ENCODE results near the gene MARVELD1. TPM values are rescaled to one million over a fixed set of nuclear protein-coding genes. Genes with fewer than 3 reads are reported as not detected.

The MARVELD1 gene
- total RNA-seq, 2 donors from 2014 or later, result 4.3 to 6.5 TPM

DNA sequence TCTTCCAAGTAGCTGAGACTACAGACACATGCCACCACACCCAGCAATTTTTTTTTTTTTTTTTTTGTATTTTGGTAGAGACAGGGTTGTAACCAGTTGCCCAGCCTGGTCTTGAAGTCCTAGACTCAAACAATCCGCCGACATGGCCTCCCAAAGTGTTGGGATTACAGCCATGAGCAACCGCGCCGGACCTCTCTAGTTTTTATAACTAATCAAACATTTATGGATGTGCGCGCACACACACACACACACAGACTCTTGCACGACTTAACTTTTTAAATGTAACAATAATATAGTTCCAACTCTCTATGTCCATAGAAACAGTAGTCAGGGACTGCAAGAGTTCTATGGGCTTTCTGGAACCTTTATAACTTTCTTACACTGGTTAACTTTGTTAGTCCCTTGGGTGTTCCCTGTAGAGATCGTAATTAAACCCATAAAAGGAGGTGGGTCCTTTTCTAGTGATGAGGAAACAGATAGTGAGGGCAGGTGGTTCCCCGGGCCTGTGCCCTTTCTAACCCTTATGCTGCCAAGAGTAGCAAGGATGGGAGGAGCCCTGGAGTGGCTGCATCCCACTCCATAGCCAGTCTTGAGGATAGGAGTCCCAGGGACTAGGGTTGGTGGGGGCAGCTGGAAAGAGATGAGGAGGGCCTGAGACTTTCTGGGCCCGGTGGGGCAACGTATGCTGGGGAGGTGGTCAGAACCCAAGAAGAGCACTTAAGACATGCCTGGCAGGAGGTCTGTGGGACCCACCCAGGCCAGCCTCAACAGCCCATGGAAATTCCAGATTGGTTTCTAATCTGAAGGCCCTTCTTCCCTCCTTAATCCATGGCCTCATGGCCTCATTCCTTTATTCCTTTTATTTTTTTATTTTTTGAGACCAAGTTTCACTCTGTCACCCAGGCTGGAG lies 8.6 kb downstream of the MARVELD1 start:
- peaks cover 28% of the 10 kb centered on the region for H3K4me1 ChIP-seq
- DNase-seq, result no peak
- no peak for ATAC-seq
- no peak overlapping the region for H3K27ac ChIP-seq
- H3K4me3 ChIP-seq, result no peak overlapping the region
- no peaks in the 10 kb centered on the region for H3K27me3 ChIP-seq
- WGBS, 2 donors, result 69 to 88% methylated on average over 12 of the region's 12 CpGs
- H3K9me3 ChIP-seq, result no peaks in the 10 kb centered on the region
- no peak for TF ChIP-seq POLR2A (IDR thresholded peaks at IDR 0.05)
- TF ChIP-seq, protein P1, sequence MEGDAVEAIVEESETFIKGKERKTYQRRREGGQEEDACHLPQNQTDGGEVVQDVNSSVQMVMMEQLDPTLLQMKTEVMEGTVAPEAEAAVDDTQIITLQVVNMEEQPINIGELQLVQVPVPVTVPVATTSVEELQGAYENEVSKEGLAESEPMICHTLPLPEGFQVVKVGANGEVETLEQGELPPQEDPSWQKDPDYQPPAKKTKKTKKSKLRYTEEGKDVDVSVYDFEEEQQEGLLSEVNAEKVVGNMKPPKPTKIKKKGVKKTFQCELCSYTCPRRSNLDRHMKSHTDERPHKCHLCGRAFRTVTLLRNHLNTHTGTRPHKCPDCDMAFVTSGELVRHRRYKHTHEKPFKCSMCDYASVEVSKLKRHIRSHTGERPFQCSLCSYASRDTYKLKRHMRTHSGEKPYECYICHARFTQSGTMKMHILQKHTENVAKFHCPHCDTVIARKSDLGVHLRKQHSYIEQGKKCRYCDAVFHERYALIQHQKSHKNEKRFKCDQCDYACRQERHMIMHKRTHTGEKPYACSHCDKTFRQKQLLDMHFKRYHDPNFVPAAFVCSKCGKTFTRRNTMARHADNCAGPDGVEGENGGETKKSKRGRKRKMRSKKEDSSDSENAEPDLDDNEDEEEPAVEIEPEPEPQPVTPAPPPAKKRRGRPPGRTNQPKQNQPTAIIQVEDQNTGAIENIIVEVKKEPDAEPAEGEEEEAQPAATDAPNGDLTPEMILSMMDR (IDR thresholded peaks at IDR 0.05), result no peak
- intact Hi-C loops (cut with DNase I), result loop anchor here (10.0 kb wide), 1 partner anchor 147 kb away; the partner anchor contains the start of gene ANKRD2
- H3K36me3 ChIP-seq (replicated peaks in 1 of 2; ENCODE audit: insufficient read depth in 1 of 2, low read depth in 2 of 2), result no peaks in the 10 kb centered on the region

DNA sequence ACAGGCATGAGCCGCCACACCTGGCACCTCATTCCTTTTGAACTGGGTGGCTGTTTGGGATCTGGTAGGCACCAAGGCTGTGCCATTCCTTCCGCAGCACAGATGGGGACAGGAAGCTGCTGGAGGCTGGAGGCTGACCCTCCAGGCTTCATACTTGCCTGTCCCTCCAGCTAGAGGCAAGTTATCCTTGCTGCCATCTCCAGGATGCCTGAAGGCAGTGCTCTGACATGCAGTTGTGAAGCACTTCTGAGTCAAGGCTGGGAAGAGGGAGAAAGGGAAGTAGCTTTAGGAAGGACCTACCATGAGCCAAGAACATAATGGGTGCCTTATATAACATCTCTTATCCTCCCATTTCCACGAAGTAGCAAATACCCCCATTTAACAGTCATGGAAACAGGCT lies 9.5 kb downstream of the MARVELD1 start:
- TF ChIP-seq, protein P1 (IDR thresholded peaks at IDR 0.05), result no peak
- TF ChIP-seq POLR2A (IDR thresholded peaks at IDR 0.05), result no peak
- Histone ChIP-seq H3K27ac (no peak overlapping the region), H3K4me1 (peaks cover 22% of the 10 kb centered on the region), H3K9me3 (no peaks in the 10 kb centered on the region), H3K36me3 (replicated peaks in 1 of 2; ENCODE audit: insufficient read depth in 1 of 2, low read depth in 2 of 2) (no peaks in the 10 kb centered on the region), H3K4me3 (no peak overlapping the region), H3K27me3 (no peaks in the 10 kb centered on the region)
- WGBS, 2 donors, result 65 to 82% methylated on average over 3 of the region's 3 CpGs
- DNase-seq (no peak), ATAC-seq (no peak)
- intact Hi-C loops (cut with DNase I), result loop anchor here (10.0 kb wide), 1 partner anchor 148 kb away; the partner anchor contains the start of gene ANKRD2

DNA sequence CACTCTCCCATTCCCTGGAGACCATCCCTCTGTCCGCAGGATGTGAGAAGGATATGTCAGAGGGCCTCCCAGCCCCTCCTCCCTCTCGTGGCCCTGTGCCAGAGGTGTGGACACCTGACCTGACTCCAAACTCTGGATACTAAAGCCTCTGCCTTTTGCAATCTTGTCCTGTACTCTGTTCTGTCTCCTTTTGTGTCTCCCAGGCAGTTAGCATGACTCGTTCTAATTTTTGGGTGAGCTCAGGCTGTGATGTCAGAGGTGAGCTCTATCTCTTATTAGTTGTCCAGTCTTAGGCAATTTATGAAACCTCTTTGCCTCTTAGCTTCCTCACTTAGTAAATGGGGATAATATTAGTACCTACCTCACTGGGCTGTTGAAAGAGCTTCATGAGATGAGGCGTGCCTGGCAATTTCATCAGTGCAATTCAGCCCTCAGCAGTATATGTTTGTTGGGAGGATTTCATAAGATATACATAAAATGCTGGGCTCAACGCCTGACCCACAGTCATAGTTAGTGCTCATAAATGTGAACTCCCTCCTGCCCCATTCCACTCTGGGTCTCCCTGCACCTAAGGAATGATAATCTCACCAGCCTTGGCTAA lies 10.9 kb downstream of the MARVELD1 start:
- ATAC-seq (no peak), DNase-seq (no peak)
- Histone ChIP-seq H3K4me3 (no peak overlapping the region), H3K27ac (no peak overlapping the region), H3K36me3 (replicated peaks in 1 of 2; ENCODE audit: insufficient read depth in 1 of 2, low read depth in 2 of 2) (no peaks in the 10 kb centered on the region), H3K27me3 (no peaks in the 10 kb centered on the region), H3K4me1 (peaks cover 8% of the 10 kb centered on the region), H3K9me3 (no peaks in the 10 kb centered on the region)
- TF ChIP-seq, protein P1 (IDR thresholded peaks at IDR 0.05), result no peak
- no peak for TF ChIP-seq POLR2A (IDR thresholded peaks at IDR 0.05)
- intact Hi-C loops (cut with DNase I), result loop anchor here (10.0 kb wide), 1 partner anchor 150 kb away; the partner anchor contains the start of gene ANKRD2
- WGBS, 2 donors, result 47 to 51% methylated on average over 5 of the region's 5 CpGs

DNA sequence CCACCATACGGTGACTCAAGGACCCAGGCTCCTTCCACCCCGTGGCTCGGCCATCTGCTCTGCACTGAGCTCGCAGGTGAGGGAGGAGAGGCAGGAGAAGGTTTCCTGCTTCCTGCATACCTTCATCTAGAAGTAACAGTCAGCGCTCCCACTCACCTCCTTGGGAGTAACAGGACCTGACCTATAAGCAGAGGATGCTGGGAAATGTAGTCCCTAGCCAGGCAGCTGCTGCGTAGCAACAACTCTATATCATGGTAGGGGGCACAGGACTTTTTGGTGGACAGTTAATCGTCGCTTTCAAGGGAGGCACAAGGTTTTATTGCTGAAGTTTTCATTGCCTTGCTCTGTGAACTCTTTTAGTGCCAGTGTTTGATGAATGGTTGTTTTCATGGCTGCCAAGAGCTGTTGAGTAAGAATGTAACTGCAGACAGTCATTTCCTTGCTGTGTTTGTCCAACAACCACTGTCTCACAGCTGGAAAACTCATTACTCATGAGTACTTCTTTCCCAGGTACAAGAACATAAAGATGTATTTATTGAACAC lies 13.2 kb downstream of the MARVELD1 start:
- Histone ChIP-seq H3K4me1 (peaks cover 6% of the 10 kb centered on the region), H3K36me3 (replicated peaks in 1 of 2; ENCODE audit: insufficient read depth in 1 of 2, low read depth in 2 of 2) (no peaks in the 10 kb centered on the region), H3K9me3 (no peaks in the 10 kb centered on the region), H3K4me3 (no peak overlapping the region), H3K27ac (peak overlapping the region; percentile 16 to 54 (median 36)), H3K27me3 (no peaks in the 10 kb centered on the region)
- WGBS, 2 donors, result 32 to 42% methylated on average over 8 of the region's 8 CpGs
- intact Hi-C loops (cut with DNase I), result loop anchor here (10.0 kb wide), 1 partner anchor 152 kb away; the partner anchor contains the start of gene ANKRD2
- peak in 3 of 4 donors; percentile 19 to 33 (median 23) for DNase-seq
- TF ChIP-seq POLR2A (IDR thresholded peaks at IDR 0.05), result no peak
- TF ChIP-seq, protein P1 (IDR thresholded peaks at IDR 0.05), result no peak
- peak; percentile 68 for ATAC-seq

All from body of pancreas (tissue), 4 donors.